Gastrocnemius medialis (tissue), 4 donors: ENCODE data around the gene CTTNBP2. TPM values are rescaled to one million over a fixed set of nuclear protein-coding genes. Genes with fewer than 3 reads are reported as not detected.

Source experiments
- ATAC-seq, 2 donors: fragments of 150-250 bp; one replicate each; pipeline ENCODE4 v1.9.1; 2016
- DNase-seq, 2 donors: peaks; one replicate each; pipeline ENCODE4 v3.0.0-alpha.2; 2019
- H3K27ac ChIP-seq, 4 donors: fragments of 200-600 bp; sonication (generic); 1 replicate in 1 of 4; 2 replicates in 3 of 4; pipeline ENCODE4 v1.5.1; 2016 to 2018; ENCODE audit warnings: mild to moderate bottlenecking in 2 of 4, moderate library complexity in 1 of 4
- H3K27me3 ChIP-seq, 3 donors: fragments of 200-600 bp; sonication (generic) in 2 of 3; 1 replicate in 1 of 3; 2 replicates in 2 of 3; pipeline versions ENCODE4 v1.5.1 to v1.6.0; 2016 to 2019; ENCODE audit warnings: mild to moderate bottlenecking in 1 of 3, moderate library complexity in 1 of 3
- H3K36me3 ChIP-seq, 2 donors: fragments of 200-600 bp; sonication (generic) in 1 of 2; one replicate each; pipeline ENCODE4 v1.5.1; 2017 to 2018
- H3K4me1 ChIP-seq, 2 donors: fragments of 200-600 bp; sonication (generic) in 1 of 2; one replicate each; pipeline ENCODE4 v1.5.1; 2016 to 2017; ENCODE audit warnings: mild to moderate bottlenecking in 2 of 2
- H3K4me3 ChIP-seq, 4 donors: fragments of 200-600 bp; sonication (generic) in 3 of 4; 1 replicate in 1 of 4; 2 replicates in 3 of 4; pipeline ENCODE4 v1.5.1; 2016 to 2019; ENCODE audit warnings: mild to moderate bottlenecking in 2 of 4
- H3K9me3 ChIP-seq, 3 donors: fragments of 200-600 bp; sonication (generic) in 2 of 3; 1 replicate in 1 of 3; 2 replicates in 2 of 3; pipeline ENCODE4 v1.5.1; 2016 to 2019
- POLR2A ChIP-seq, 2 donors: fragments of 450-650 bp; IDR thresholded peaks; one replicate each; pipeline ENCODE4 v1.6.1; 2017; ENCODE audit warnings: antibody characterized with exemption in 2 of 2, mild to moderate bottlenecking in 2 of 2, moderate library complexity in 2 of 2
- in situ Hi-C, 4 donors: fragments of 200-750 bp; cut with MboI; loops; one replicate each; pipeline versions ENCODE4 v1.15.0 to v1.8.0; 2017; ENCODE audit warnings: low sequenced_read_pairs in 4 of 4
- intact Hi-C: fragments of 100-400 bp; cut with DNase I; formaldehyde crosslinking; loops from one replicate; pipeline ENCODE4 v1.15.1; 2023; ENCODE audit warnings: low total_unique reads
- total RNA-seq, 4 donors: library from RNA; depleted of rRNA; stranded (reverse); fragments of >200 nt; gene quantifications; one replicate each; pipeline versions ENCODE4 v1.1.0 to v1.2.3, GENCODE V29; 2016
- TF ChIP-seq, protein P1 (sequence below), 5 experiments: fragments of 450-650 bp in 3 of 5; fragments of 200-600 bp in 2 of 5; sonication (generic) in 2 of 5; IDR thresholded peaks in 4 of 5; conservative IDR thresholded peaks in 1 of 5; 1 replicate in 4 of 5; 2 replicates in 1 of 5; pipeline ENCODE4 v1.5.1; 2016 to 2019; ENCODE audit warnings: antibody characterized with exemption in 5 of 5, mild to moderate bottlenecking in 3 of 5, moderate library complexity in 3 of 5

Gene CTTNBP2
- total RNA-seq, 4 donors from 2014 or later = 0.49 to 1.8 (median 1.5) TPM

DNA sequence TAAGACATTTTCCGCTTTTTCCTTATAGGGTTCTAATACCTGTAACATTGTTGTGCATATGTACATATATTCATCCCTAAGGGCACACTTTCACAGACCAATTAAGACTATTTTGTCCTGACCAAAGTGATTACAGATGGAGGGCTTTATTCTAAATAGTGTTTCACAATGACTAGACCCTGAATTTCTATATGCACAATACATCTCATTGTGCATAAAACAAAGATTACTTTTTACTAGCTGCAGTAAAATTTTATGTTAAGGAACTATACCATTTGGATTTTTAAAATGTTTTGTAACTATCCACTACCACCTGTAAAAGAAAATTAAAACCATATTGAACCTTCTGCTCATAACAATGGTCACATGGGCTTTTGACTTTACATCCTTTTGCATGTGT is 87.8 kb downstream of the CTTNBP2 start:
- no peak overlapping the region for H3K4me3 ChIP-seq
- no peaks in the 10 kb centered on the region for H3K4me1 ChIP-seq
- no peaks in the 10 kb centered on the region for H3K27me3 ChIP-seq
- intact Hi-C loops = no loop called here
- in situ Hi-C loops = no loop called here
- ATAC-seq (no peak), DNase-seq (no peak)
- H3K9me3 ChIP-seq = no peaks in the 10 kb centered on the region
- no peaks in the 10 kb centered on the region for H3K36me3 ChIP-seq
- H3K27ac ChIP-seq = no peak overlapping the region
- no peak for TF ChIP-seq POLR2A (IDR thresholded peaks at IDR 0.05)
- TF ChIP-seq, protein P1, sequence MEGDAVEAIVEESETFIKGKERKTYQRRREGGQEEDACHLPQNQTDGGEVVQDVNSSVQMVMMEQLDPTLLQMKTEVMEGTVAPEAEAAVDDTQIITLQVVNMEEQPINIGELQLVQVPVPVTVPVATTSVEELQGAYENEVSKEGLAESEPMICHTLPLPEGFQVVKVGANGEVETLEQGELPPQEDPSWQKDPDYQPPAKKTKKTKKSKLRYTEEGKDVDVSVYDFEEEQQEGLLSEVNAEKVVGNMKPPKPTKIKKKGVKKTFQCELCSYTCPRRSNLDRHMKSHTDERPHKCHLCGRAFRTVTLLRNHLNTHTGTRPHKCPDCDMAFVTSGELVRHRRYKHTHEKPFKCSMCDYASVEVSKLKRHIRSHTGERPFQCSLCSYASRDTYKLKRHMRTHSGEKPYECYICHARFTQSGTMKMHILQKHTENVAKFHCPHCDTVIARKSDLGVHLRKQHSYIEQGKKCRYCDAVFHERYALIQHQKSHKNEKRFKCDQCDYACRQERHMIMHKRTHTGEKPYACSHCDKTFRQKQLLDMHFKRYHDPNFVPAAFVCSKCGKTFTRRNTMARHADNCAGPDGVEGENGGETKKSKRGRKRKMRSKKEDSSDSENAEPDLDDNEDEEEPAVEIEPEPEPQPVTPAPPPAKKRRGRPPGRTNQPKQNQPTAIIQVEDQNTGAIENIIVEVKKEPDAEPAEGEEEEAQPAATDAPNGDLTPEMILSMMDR (IDR thresholded peaks at IDR 0.05 in 4 of 5, conservative IDR thresholded peaks at IDR 0.05 in 1 of 5) = no peak

DNA sequence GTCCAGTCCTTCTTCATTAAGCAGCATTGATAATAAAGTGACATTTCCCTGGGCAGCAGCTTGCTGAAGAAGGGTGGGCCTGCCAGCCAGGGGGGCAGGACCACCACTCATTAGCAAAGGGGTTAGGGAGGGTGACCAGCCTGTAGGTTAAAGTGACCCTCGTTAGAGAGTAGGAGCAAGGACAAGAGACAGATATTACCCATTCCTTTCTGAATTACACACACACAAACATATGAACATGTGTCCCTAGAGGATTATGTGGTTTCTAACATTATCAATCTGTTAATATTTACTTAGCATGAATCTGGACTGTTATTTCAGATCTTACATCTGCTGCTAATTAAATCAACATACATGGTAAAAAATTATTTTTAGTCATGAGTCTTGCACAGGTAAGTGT is 88.9 kb downstream of the CTTNBP2 start:
- intact Hi-C loops = no loop called here
- no peaks in the 10 kb centered on the region for H3K4me1 ChIP-seq
- in situ Hi-C loops = no loop called here
- ATAC-seq (no peak), DNase-seq (no peak)
- no peak for TF ChIP-seq POLR2A (IDR thresholded peaks at IDR 0.05)
- TF ChIP-seq, protein P1 (IDR thresholded peaks at IDR 0.05 in 4 of 5, conservative IDR thresholded peaks at IDR 0.05 in 1 of 5) = no peak
- no peaks in the 10 kb centered on the region for H3K9me3 ChIP-seq
- H3K27me3 ChIP-seq = no peaks in the 10 kb centered on the region
- H3K4me3 ChIP-seq = no peak overlapping the region
- no peak overlapping the region for H3K27ac ChIP-seq
- H3K36me3 ChIP-seq = no peaks in the 10 kb centered on the region

DNA sequence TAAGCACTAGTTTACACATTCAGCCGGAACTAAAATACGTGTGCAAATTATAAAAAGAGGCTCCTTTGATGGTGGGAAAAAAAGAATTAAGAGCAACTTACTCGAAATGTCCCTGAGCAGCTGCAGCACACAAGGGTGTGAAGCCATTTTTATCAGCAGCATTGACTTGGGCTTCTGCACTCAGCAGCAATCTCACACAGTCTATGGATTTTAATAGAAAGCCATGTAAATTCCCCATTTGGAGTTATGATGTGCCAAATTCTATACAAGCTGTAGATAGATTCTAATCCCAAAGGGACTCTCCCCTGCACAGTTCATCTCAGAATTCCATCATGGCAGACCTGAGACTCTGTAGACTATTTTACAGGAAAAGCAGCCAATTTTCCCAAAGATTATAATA is 90.5 kb downstream of the CTTNBP2 start:
- intact Hi-C loops (no loop called here), in situ Hi-C loops (no loop called here)
- TF ChIP-seq POLR2A (IDR thresholded peaks at IDR 0.05) = no peak
- TF ChIP-seq, protein P1 (IDR thresholded peaks at IDR 0.05 in 4 of 5, conservative IDR thresholded peaks at IDR 0.05 in 1 of 5) = no peak
- no peaks in the 10 kb centered on the region for H3K9me3 ChIP-seq
- DNase-seq = no peak
- no peaks in the 10 kb centered on the region for H3K27me3 ChIP-seq
- no peaks in the 10 kb centered on the region for H3K36me3 ChIP-seq
- H3K27ac ChIP-seq = no peak overlapping the region
- no peak overlapping the region for H3K4me3 ChIP-seq
- ATAC-seq = no peak
- no peaks in the 10 kb centered on the region for H3K4me1 ChIP-seq

DNA sequence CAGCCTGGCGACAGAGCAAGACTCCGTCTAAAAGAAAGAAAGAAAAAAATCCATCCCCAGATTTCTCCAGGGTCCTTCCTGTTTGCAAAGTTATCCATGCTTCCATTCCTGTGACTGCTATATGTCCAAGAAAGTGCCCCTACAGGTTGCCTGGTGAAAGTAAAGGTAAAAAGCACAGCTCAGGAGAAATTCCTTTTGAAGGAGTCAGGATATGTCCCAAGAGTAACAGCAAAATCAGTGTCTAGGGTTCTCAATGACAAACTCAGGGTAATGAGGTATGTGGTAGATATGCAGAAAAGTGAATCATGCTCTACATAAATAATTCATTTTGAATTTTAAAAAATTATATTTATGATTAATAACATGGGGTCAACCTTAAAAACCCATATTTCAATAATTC is 91.5 kb downstream of the CTTNBP2 start:
- Histone ChIP-seq H3K27ac (no peak overlapping the region), H3K9me3 (no peaks in the 10 kb centered on the region), H3K27me3 (no peaks in the 10 kb centered on the region), H3K4me3 (no peak overlapping the region), H3K4me1 (no peaks in the 10 kb centered on the region), H3K36me3 (no peaks in the 10 kb centered on the region)
- in situ Hi-C loops (no loop called here), intact Hi-C loops (no loop called here)
- ATAC-seq = no peak
- TF ChIP-seq, protein P1 (IDR thresholded peaks at IDR 0.05 in 4 of 5, conservative IDR thresholded peaks at IDR 0.05 in 1 of 5) = no peak
- TF ChIP-seq POLR2A (IDR thresholded peaks at IDR 0.05) = no peak
- no peak for DNase-seq

DNA sequence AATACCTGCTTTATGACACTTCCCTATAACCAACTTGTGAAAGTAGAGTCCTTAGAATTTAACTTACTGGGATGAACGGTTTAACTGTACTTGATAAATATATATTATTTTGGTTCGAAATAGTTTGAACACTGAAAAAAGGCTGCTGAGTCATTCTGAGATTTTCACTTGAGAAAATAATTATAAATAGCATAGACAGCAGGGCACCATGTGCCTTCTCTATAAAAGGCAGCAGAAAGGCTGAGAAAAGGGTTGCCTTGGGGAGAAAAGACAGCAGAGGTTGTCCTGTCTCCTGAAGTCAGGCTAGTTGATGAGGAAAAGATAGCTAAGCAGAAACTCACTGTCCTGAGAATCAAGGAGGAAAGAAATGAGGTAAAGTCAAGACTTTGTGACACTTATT is 92.4 kb downstream of the CTTNBP2 start:
- in situ Hi-C loops = no loop called here
- ATAC-seq (no peak), DNase-seq (no peak)
- intact Hi-C loops = no loop called here
- TF ChIP-seq POLR2A (IDR thresholded peaks at IDR 0.05) = no peak
- TF ChIP-seq, protein P1 (IDR thresholded peaks at IDR 0.05 in 4 of 5, conservative IDR thresholded peaks at IDR 0.05 in 1 of 5) = no peak
- Histone ChIP-seq H3K9me3 (no peaks in the 10 kb centered on the region), H3K4me1 (no peaks in the 10 kb centered on the region), H3K27me3 (no peaks in the 10 kb centered on the region), H3K4me3 (no peak overlapping the region), H3K27ac (no peak overlapping the region), H3K36me3 (no peaks in the 10 kb centered on the region)
